SU-DHL-6 (cell line): ENCODE data around the gene ARHGEF4.

ENCODE experiments used
- CTCF ChIP-seq: fragments of 200-600 bp; sonication (generic); IDR thresholded peaks from one replicate; pipeline ENCODE4 v1.5.1; 2017; ENCODE audit warnings: antibody characterized with exemption, mild to moderate bottlenecking, low read length, moderate library complexity; ENCODE audit not compliant: insufficient read depth, poor library complexity, severe bottlenecking
- EZH2phosphoT487 ChIP-seq: fragments of 200-600 bp; sonication (generic), shearing (Covaris generic); conservative IDR thresholded peaks from 2 replicates; pipeline ENCODE4 v1.6.1; 2018; ENCODE audit warnings: mild to moderate bottlenecking, antibody characterized with exemption, low read length, moderate library complexity, mixed read lengths

GRCh38 chr2:130840506-130840905 is 3.8 kb downstream of the ARHGEF4 start:
- TF ChIP-seq CTCF (no peak), EZH2phosphoT487 (no peak)
